PC-3 (cell line): ENCODE results near the gene SNAI3.

ENCODE experiments used
- EZH2 ChIP-seq: fragments of 300-600 bp; sonication (generic); IDR thresholded peaks from one replicate; pipeline ENCODE4 v1.6.1; 2017; ENCODE audit warnings: antibody characterized with exemption, mild to moderate bottlenecking, low read length; ENCODE audit not compliant: unreplicated experiment
- EZH2phosphoT487 ChIP-seq: fragments of 300-600 bp; sonication (generic); IDR thresholded peaks from 2 replicates; pipeline ENCODE4 v1.6.1; 2018; ENCODE audit warnings: mild to moderate bottlenecking, antibody characterized with exemption, low read length, borderline replicate concordance
- TF ChIP-seq, protein P1 (sequence below): fragments of 300-600 bp; sonication (generic); conservative IDR thresholded peaks from 2 replicates; pipeline ENCODE4 v1.5.1; 2017; ENCODE audit warnings: antibody characterized with exemption, low read depth, mild to moderate bottlenecking, low read length

DNA sequence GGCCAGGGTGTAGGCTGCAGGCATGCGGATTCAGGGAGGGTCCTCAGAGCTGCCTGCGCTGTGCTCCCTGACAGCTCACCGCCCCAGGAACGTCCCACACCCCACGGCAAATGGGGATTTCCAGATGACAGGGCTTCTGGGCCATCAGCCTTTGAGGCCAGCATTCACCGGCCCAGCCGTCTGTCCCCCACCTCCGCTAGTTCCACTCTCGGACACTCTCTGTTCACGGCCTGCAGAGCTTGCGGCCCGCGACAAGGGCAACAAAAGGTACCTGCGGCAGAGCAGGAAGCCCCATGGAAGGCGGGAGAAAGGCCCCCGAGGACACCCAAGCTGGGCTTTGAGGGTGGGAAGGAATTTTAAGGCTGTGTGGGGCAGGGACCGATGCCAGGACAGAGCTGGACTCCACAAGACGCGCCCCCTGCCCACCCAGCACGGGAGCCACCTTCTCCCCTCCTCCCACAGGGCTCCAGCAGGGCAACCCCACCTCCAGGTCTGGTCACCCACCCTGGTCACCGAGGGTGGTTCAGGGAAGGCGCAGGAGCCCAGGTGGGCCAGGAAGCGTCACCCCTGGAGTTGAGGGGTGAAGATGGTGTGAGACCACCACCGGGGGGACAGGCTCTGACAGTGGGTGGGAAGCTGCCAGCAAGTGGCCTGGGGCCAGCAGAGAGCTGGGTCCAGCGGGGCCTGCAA lies 29.9 kb downstream of the SNAI3 start:
- no peak for TF ChIP-seq EZH2phosphoT487
- TF ChIP-seq, protein P1, sequence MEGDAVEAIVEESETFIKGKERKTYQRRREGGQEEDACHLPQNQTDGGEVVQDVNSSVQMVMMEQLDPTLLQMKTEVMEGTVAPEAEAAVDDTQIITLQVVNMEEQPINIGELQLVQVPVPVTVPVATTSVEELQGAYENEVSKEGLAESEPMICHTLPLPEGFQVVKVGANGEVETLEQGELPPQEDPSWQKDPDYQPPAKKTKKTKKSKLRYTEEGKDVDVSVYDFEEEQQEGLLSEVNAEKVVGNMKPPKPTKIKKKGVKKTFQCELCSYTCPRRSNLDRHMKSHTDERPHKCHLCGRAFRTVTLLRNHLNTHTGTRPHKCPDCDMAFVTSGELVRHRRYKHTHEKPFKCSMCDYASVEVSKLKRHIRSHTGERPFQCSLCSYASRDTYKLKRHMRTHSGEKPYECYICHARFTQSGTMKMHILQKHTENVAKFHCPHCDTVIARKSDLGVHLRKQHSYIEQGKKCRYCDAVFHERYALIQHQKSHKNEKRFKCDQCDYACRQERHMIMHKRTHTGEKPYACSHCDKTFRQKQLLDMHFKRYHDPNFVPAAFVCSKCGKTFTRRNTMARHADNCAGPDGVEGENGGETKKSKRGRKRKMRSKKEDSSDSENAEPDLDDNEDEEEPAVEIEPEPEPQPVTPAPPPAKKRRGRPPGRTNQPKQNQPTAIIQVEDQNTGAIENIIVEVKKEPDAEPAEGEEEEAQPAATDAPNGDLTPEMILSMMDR, result no peak
- no peak for TF ChIP-seq EZH2
